ENCODE results near the gene ATXN7L3. TPM values are rescaled to one million over a fixed set of nuclear protein-coding genes. Genes with fewer than 3 reads are reported as not detected.

ATXN7L3 gene
- total and polyA plus RNA-seq, 2 donors (not counting 3 experiments of a cell fraction or from before 2014, with no cell fraction given) = 61.3 to 82.5 TPM

DNA sequence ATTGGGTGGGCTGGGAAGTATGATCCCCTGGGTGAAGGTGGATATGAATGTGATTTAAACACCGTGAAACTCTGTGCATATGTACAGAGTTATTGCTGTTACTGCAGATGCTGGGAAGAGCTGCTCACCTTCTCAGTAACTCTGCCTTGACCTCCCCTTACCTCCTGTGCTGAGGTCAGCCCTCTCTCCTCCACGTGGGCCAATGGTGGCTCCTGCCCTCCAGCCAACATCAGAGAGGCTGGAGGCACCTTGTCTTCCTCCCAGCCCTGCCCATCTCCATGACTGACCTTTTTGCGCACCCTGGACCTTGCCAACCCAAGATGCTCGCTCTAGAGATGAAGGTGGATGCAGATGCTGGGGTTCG lies 29.6 kb downstream of the ATXN7L3 start:
- Histone ChIP-seq H3K27me3 (ENCODE audit: control insufficient read depth in 2 of 2, insufficient read depth in 2 of 2, low read length in 2 of 2) (no peaks in the 10 kb centered on the region), H3K4me2 (ENCODE audit: insufficient read depth, low read length) (no peak overlapping the region), H3K9ac (replicated peaks; ENCODE audit: extremely low read depth, insufficient read depth, low read length) (no peak overlapping the region), H3K4me3 (replicated peaks in 1 of 3; ENCODE audit: insufficient read depth in 1 of 3, low read depth in 1 of 3, low read length in 3 of 3) (no peak overlapping the region), H3K9me3 (replicated peaks; ENCODE audit: control insufficient read depth, insufficient read depth, low read length) (no peaks in the 10 kb centered on the region), H4K20me1 (replicated peaks; ENCODE audit: control insufficient read depth, extremely low read depth, insufficient read depth, low read length) (no peaks in the 10 kb centered on the region), H2AFZ (ENCODE audit: low read depth, low read length) (no peak overlapping the region), H3K9me1 (replicated peaks; ENCODE audit: control insufficient read depth, extremely low read depth, insufficient read depth, low read length) (no peaks in the 10 kb centered on the region), H3K4me1 (ENCODE audit: control insufficient read depth, extremely low read depth, insufficient read depth, low read length) (no peaks in the 10 kb centered on the region), H3K27ac (ENCODE audit: insufficient read depth, low read depth, low read length) (no peak overlapping the region), H3K36me3 (ENCODE audit: control insufficient read depth in 2 of 2, extremely low read depth in 1 of 2, insufficient read depth in 2 of 2, low read length in 2 of 2) (no peaks in the 10 kb centered on the region), H3K79me2 (ENCODE audit: control insufficient read depth, insufficient read depth, low read length) (no peaks in the 10 kb centered on the region)
- TF ChIP-seq EZH2 (IDR thresholded peaks at IDR 0.05; ENCODE audit: borderline replicate concordance, low read depth, low read length, severe bottlenecking) = no peak
- TF ChIP-seq POLR2A (IDR thresholded peaks at IDR 0.05; ENCODE audit: low read depth, low read length) = no peak
- dilution Hi-C loops (cut with MboI; ENCODE audit: extremely low pct_ligation_motif_present, low sequenced_read_pairs) (no loop called here), intact Hi-C loops (cut with micrococcal nuclease) (no loop called here)
- FAIRE-seq = no peak
- CTCF ChIA-PET = interaction anchor here (3.9 kb wide), 1 partner anchor 226 kb away, joined by 69 read pairs; the partner anchor contains the start of gene PPY
- POLR2A ChIA-PET = no interaction called here
- no peak for DNase-seq (ENCODE audit: low read depth, low spot score)
- BruUV-seq (replicated peaks) = no TSS peak

DNA sequence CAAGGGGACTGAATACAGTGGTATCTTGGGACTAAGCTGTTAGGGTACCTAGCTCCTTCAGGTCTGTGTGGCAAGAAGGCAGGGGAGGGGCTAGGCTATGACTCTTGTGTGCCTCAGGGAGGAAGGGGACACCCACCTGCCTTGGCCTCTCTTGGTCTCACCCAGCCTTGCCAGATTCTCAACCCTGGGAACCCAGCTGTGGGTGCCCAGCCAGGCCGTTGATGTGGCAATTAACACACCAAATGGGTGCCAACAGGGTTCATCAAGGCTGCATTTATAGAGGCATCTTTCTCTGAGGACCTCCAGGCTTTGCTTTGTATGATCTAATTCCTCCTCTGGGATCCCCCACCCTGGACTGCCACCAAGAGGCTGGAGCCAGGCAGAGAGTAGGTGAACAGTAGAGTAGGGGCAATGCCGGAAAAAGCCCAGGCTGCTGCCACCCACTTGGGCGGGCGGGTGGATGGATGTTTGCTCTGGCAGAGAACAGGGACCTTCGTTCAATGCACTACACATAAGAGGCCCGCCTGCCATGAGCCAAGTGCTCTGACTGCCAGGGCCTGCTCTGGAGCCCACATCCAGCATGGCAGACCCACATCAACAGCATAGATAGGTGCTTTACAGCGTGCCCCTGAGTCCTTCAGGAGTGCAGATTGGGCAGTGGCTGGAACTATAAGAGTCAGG lies 32.4 kb downstream of the ATXN7L3 start:
- H3K4me2 ChIP-seq (ENCODE audit: insufficient read depth, low read length) = no peak overlapping the region
- H3K27ac ChIP-seq (ENCODE audit: insufficient read depth, low read depth, low read length) = no peak overlapping the region
- H3K4me3 ChIP-seq (replicated peaks in 1 of 3; ENCODE audit: insufficient read depth in 1 of 3, low read depth in 1 of 3, low read length in 3 of 3) = no peak overlapping the region
- H3K27me3 ChIP-seq (ENCODE audit: control insufficient read depth in 2 of 2, insufficient read depth in 2 of 2, low read length in 2 of 2) = no peaks in the 10 kb centered on the region
- dilution Hi-C loops (cut with MboI; ENCODE audit: extremely low pct_ligation_motif_present, low sequenced_read_pairs) (no loop called here), intact Hi-C loops (cut with micrococcal nuclease) (no loop called here)
- ChIA-PET POLR2A (no interaction called here), CTCF (interaction anchor here (0.6 to 3.9 kb wide), 16 partner anchors 17 to 356 kb away, joined by 3 to 69 read pairs (median 7); partner anchors contain the start of genes HDAC5, LSM12, PPY and TMUB2)
- FAIRE-seq (no peak), DNase-seq (ENCODE audit: low read depth, low spot score) (no peak)
- H3K9me1 ChIP-seq (replicated peaks; ENCODE audit: control insufficient read depth, extremely low read depth, insufficient read depth, low read length) = no peaks in the 10 kb centered on the region
- H3K36me3 ChIP-seq (ENCODE audit: control insufficient read depth in 2 of 2, extremely low read depth in 1 of 2, insufficient read depth in 2 of 2, low read length in 2 of 2) = no peaks in the 10 kb centered on the region
- no peak for TF ChIP-seq MYC (IDR thresholded peaks at IDR 0.05; ENCODE audit: low read depth, low read length)
- TF ChIP-seq, protein P1, sequence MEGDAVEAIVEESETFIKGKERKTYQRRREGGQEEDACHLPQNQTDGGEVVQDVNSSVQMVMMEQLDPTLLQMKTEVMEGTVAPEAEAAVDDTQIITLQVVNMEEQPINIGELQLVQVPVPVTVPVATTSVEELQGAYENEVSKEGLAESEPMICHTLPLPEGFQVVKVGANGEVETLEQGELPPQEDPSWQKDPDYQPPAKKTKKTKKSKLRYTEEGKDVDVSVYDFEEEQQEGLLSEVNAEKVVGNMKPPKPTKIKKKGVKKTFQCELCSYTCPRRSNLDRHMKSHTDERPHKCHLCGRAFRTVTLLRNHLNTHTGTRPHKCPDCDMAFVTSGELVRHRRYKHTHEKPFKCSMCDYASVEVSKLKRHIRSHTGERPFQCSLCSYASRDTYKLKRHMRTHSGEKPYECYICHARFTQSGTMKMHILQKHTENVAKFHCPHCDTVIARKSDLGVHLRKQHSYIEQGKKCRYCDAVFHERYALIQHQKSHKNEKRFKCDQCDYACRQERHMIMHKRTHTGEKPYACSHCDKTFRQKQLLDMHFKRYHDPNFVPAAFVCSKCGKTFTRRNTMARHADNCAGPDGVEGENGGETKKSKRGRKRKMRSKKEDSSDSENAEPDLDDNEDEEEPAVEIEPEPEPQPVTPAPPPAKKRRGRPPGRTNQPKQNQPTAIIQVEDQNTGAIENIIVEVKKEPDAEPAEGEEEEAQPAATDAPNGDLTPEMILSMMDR (IDR thresholded peaks at IDR 0.05; ENCODE audit: extremely low read depth in 1 of 2, insufficient read depth in 1 of 2, low read depth in 1 of 2, low read length in 2 of 2) = no peak
- no peak for TF ChIP-seq JUN (IDR thresholded peaks at IDR 0.05; ENCODE audit: borderline replicate concordance, insufficient read depth, insufficient read length, low read depth)
- no peak for TF ChIP-seq EZH2 (IDR thresholded peaks at IDR 0.05; ENCODE audit: borderline replicate concordance, low read depth, low read length, severe bottlenecking)
- TF ChIP-seq GATA2 (IDR thresholded peaks at IDR 0.05; ENCODE audit: insufficient read depth, insufficient read length, low read depth, low read length) = no peak
- TF ChIP-seq POLR2AphosphoS5 (IDR thresholded peaks at IDR 0.05; ENCODE audit: insufficient read depth, low read depth, low read length) = no peak
- no peak for TF ChIP-seq FOS (IDR thresholded peaks at IDR 0.05; ENCODE audit: borderline replicate concordance, insufficient read depth, low read length)
- no peak for TF ChIP-seq POLR2A (IDR thresholded peaks at IDR 0.05; ENCODE audit: low read depth, low read length)
- TF ChIP-seq, protein P2, sequence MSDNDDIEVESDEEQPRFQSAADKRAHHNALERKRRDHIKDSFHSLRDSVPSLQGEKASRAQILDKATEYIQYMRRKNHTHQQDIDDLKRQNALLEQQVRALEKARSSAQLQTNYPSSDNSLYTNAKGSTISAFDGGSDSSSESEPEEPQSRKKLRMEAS (IDR thresholded peaks at IDR 0.05; ENCODE audit: insufficient read depth, insufficient read length) = no peak
- H3K9ac ChIP-seq (replicated peaks; ENCODE audit: extremely low read depth, insufficient read depth, low read length) = no peak overlapping the region
- H3K4me1 ChIP-seq (ENCODE audit: control insufficient read depth, extremely low read depth, insufficient read depth, low read length) = no peaks in the 10 kb centered on the region
- BruUV-seq (replicated peaks) = no TSS peak
- H2AFZ ChIP-seq (ENCODE audit: low read depth, low read length) = no peak overlapping the region
- no peaks in the 10 kb centered on the region for H4K20me1 ChIP-seq (replicated peaks; ENCODE audit: control insufficient read depth, extremely low read depth, insufficient read depth, low read length)
- no peaks in the 10 kb centered on the region for H3K9me3 ChIP-seq (replicated peaks; ENCODE audit: control insufficient read depth, insufficient read depth, low read length)
- no peaks in the 10 kb centered on the region for H3K79me2 ChIP-seq (ENCODE audit: control insufficient read depth, insufficient read depth, low read length)

Data from endothelial cell of umbilical vein (primary cell).